Measurements from ENCODE around the gene SERPINA5. TPM values are rescaled to one million over a fixed set of nuclear protein-coding genes. Genes with fewer than 3 reads are reported as not detected.
A peak's percentile ranks its signal among the peaks of the same experiment; 100 is the strongest.

SERPINA5 gene
- total RNA-seq, 4 donors from 2014 or later = not detected

DNA sequence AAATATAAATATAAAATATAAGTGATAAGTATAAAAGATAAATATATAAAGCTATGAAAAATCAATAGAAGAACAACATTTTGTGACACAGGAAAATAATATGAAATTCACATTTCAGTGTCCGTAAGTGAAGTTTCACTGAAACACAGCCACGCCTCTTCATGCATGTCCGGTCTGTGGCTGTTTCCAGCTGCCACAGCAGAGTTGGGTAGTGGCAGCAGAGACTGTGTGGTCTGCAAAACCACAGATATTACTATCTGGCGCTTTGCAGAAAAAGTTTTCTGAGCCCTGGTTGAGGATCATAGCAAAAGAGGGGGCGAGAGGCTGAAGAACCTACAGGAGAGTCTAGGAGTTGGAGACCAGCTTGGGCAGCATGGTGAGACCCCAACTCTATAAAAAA is 19.2 kb upstream of the SERPINA5 start:
- no peak overlapping the region for H3K27ac ChIP-seq
- no peaks in the 10 kb centered on the region for H3K9me3 ChIP-seq
- no peaks in the 10 kb centered on the region for H3K4me1 ChIP-seq
- H3K4me3 ChIP-seq = no peak overlapping the region
- TF ChIP-seq POLR2A (IDR thresholded peaks at IDR 0.05) = no peak
- H3K36me3 ChIP-seq = no peaks in the 10 kb centered on the region
- no peak for DNase-seq
- no peaks in the 10 kb centered on the region for H3K27me3 ChIP-seq

DNA sequence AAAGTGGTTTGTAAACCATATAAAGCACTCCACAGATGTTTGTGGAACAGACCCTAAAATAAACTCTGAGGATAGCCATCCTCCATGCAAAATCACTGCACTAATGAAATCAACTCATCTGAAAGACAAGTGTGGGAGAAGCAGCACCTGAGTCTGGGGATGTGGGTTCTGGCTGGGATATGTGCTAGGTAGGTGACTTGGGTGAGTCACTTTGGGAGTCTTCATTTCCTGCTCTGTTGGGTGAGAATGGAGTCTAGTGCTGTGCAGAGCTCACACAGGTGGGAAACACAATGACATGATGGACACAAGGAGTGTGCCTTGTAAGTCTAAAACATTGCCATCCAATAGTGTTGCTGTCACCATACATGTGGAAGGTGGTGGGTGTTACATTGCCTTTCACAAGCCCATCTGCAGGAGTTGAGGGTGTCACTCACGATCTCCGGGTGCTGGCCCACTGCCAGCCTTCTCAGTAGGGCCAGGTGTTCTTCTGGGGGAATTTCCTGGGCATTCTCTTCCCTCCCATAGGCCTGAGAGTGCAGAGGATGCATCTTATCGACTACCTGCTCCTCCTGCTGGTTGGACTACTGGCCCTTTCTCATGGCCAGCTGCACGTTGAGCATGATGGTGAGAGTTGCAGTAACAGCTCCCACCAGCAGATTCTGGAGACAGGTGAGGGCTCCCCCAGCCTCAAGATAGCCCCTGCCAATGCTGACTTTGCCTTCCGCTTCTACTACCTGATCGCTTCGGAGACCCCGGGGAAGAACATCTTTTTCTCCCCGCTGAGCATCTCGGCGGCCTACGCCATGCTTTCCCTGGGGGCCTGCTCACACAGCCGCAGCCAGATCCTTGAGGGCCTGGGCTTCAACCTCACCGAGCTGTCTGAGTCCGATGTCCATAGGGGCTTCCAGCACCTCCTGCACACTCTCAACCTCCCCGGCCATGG is 18.0 kb upstream of the SERPINA5 start:
- TF ChIP-seq, protein P1, sequence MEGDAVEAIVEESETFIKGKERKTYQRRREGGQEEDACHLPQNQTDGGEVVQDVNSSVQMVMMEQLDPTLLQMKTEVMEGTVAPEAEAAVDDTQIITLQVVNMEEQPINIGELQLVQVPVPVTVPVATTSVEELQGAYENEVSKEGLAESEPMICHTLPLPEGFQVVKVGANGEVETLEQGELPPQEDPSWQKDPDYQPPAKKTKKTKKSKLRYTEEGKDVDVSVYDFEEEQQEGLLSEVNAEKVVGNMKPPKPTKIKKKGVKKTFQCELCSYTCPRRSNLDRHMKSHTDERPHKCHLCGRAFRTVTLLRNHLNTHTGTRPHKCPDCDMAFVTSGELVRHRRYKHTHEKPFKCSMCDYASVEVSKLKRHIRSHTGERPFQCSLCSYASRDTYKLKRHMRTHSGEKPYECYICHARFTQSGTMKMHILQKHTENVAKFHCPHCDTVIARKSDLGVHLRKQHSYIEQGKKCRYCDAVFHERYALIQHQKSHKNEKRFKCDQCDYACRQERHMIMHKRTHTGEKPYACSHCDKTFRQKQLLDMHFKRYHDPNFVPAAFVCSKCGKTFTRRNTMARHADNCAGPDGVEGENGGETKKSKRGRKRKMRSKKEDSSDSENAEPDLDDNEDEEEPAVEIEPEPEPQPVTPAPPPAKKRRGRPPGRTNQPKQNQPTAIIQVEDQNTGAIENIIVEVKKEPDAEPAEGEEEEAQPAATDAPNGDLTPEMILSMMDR (IDR thresholded peaks at IDR 0.05) = no peak
- no peak for TF ChIP-seq POLR2A (IDR thresholded peaks at IDR 0.05)
- Histone ChIP-seq H3K9me3 (no peaks in the 10 kb centered on the region), H3K4me3 (no peak overlapping the region), H3K4me1 (no peaks in the 10 kb centered on the region), H3K36me3 (no peaks in the 10 kb centered on the region), H3K27ac (no peak overlapping the region), H3K27me3 (no peaks in the 10 kb centered on the region)
- peak in 1 of 3 donors; percentile 31 for DNase-seq

DNA sequence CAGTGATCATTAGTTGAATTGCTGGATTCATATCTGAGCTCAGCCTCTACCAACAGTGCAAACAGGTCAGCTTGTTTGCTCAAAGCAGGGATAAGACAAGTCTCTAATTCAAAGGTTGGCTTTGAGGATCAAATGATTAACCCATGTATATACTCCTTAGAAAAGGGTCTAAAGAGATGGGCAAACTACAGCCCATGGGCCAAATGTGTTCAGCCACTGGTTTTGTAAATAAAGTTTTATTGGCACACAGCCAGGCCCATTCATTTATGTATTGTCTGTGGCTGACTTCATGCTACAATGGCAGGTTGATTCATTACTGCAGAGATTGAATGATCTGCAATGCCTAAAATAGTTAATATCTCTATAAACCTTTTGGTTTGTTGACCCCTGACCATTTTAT is 16.8 kb upstream of the SERPINA5 start:
- TF ChIP-seq, protein P1 (IDR thresholded peaks at IDR 0.05) = no peak
- TF ChIP-seq POLR2A (IDR thresholded peaks at IDR 0.05) = no peak
- H3K27ac ChIP-seq = no peak overlapping the region
- no peaks in the 10 kb centered on the region for H3K4me1 ChIP-seq
- H3K9me3 ChIP-seq = no peaks in the 10 kb centered on the region
- no peak for DNase-seq
- H3K27me3 ChIP-seq = no peaks in the 10 kb centered on the region
- H3K36me3 ChIP-seq = no peaks in the 10 kb centered on the region
- no peak overlapping the region for H3K4me3 ChIP-seq

DNA sequence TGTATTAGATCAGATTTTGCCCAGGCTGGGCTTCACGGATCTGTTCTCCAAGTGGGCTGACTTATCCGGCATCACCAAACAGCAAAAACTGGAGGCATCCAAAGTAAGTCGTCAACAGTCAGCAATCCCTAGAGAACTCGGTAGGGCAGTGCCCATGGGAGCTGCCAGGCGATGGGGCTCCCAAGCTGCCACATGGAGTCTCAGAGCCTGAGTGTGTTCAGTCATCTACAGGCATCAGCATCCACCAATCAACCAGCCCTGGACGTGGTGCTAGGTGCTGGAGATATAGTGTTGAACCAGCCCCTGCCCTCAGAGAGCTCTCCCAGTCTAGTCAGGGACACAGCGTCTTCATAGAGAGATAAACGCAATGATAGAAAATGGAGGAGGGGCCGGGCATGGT is 13.0 kb upstream of the SERPINA5 start:
- Histone ChIP-seq H3K27me3 (no peaks in the 10 kb centered on the region), H3K36me3 (no peaks in the 10 kb centered on the region), H3K4me1 (no peaks in the 10 kb centered on the region), H3K27ac (no peak overlapping the region), H3K9me3 (no peaks in the 10 kb centered on the region), H3K4me3 (no peak overlapping the region)
- TF ChIP-seq, protein P1 (IDR thresholded peaks at IDR 0.05) = no peak
- TF ChIP-seq POLR2A (IDR thresholded peaks at IDR 0.05) = no peak
- no peak for DNase-seq

DNA sequence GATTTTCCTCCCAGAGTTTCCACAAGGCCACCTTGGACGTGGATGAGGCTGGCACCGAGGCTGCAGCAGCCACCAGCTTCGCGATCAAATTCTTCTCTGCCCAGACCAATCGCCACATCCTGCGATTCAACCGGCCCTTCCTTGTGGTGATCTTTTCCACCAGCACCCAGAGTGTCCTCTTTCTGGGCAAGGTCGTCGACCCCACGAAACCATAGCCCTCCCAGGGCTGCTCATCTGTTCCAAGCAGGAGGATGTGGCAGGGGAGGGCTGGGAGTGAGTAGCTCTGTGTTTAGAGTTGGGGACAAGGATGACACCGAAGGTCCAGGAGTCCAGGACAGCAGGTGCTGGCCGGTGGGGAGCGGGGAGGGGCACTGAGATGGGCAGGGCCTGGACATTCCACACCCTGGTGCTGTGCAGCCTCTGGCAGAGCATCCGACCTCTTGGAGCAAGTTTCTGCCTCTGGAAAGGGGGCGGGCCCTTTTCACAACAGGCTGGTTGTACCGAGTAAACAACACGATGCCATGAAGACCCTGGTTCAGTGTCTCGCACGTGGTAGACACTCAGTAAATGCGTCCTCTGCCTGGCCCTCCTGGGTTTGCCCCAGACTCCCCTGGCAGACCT is 11.7 kb upstream of the SERPINA5 start:
- Histone ChIP-seq H3K27me3 (no peaks in the 10 kb centered on the region), H3K27ac (no peak overlapping the region), H3K4me3 (no peak overlapping the region), H3K9me3 (no peaks in the 10 kb centered on the region), H3K4me1 (no peaks in the 10 kb centered on the region), H3K36me3 (no peaks in the 10 kb centered on the region)
- DNase-seq = no peak
- TF ChIP-seq POLR2A (IDR thresholded peaks at IDR 0.05) = no peak
- TF ChIP-seq, protein P1 (IDR thresholded peaks at IDR 0.05) = no peak

DNA sequence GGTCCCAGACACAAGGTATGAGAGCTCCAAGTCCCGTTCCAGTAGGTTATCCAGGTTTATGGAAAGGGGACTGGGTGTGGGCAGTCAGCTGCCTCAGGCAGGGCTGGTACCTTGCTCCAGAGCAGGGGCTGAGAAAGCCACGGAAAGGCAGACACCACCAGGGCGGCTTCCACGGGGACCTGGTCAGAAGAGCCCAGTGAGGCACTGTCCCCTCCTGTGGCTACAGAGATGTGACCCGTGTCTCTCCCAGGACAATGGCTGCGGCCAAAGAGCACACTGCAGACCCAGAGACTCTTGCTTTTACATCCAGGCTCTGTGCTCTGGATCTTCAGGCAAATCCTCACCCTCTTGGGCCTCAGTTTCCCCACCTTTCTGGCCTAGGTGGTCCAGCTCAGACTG is 11.2 kb upstream of the SERPINA5 start:
- H3K9me3 ChIP-seq = no peaks in the 10 kb centered on the region
- no peaks in the 10 kb centered on the region for H3K27me3 ChIP-seq
- H3K4me1 ChIP-seq = no peaks in the 10 kb centered on the region
- no peak overlapping the region for H3K4me3 ChIP-seq
- no peak overlapping the region for H3K27ac ChIP-seq
- no peak for TF ChIP-seq POLR2A (IDR thresholded peaks at IDR 0.05)
- TF ChIP-seq, protein P1 (IDR thresholded peaks at IDR 0.05) = no peak
- DNase-seq = no peak
- H3K36me3 ChIP-seq = no peaks in the 10 kb centered on the region
